Body of pancreas (tissue), 4 donors: ENCODE data around the gene RTRAF. TPM values are rescaled to one million over a fixed set of nuclear protein-coding genes. Genes with fewer than 3 reads are reported as not detected.

Source experiments
- ATAC-seq: fragments of 150-250 bp; one replicate; pipeline ENCODE4 v1.9.1; 2016
- DNase-seq, 4 donors: peaks; one replicate each; pipeline ENCODE4 v3.0.0-alpha.2; 2019
- H3K27ac ChIP-seq, 4 donors: fragments of 200-600 bp; sonication (generic); 1 replicate in 3 of 4; 2 replicates in 1 of 4; pipeline versions ENCODE4 v1.5.1 to v1.6.1; 2016 to 2019; ENCODE audit warnings: mild to moderate bottlenecking in 1 of 4, mixed read lengths in 1 of 4, moderate library complexity in 1 of 4
- H3K27me3 ChIP-seq, 2 donors: fragments of 200-600 bp; sonication (generic); one replicate each; pipeline ENCODE4 v1.6.0; 2016; ENCODE audit warnings: mild to moderate bottlenecking in 1 of 2
- H3K36me3 ChIP-seq, 2 donors: fragments of 200-600 bp; sonication (generic); replicated peaks in 1 of 2; 2 replicates each; pipeline ENCODE4 v1.5.1; 2016; ENCODE audit warnings: low read depth in 2 of 2; ENCODE audit not compliant: insufficient read depth in 1 of 2
- H3K4me1 ChIP-seq: fragments of 200-600 bp; sonication (generic); one replicate; pipeline ENCODE4 v1.6.0; 2016
- H3K4me3 ChIP-seq, 2 donors: fragments of 200-600 bp; sonication (generic); 1 replicate in 1 of 2; 2 replicates in 1 of 2; pipeline ENCODE4 v1.5.1; 2016 to 2019
- H3K9me3 ChIP-seq, 3 donors: fragments of 200-600 bp; sonication (generic); 1 replicate in 2 of 3; 2 replicates in 1 of 3; pipeline ENCODE4 v1.5.1; 2016
- POLR2A ChIP-seq, 3 donors: fragments of 450-650 bp; IDR thresholded peaks; one replicate each; pipeline ENCODE4 v1.6.1; 2016; ENCODE audit warnings: antibody characterized with exemption in 3 of 3, mild to moderate bottlenecking in 2 of 3
- WGBS, 2 donors: methylation state at CpG; one replicate each; pipeline ENCODE4 v1.1.5; 2017; 5-methylcytosine and 5-hydroxymethylcytosine counted together
- intact Hi-C: fragments of 100-400 bp; cut with DNase I; formaldehyde crosslinking; loops from one replicate; pipeline ENCODE4 v1.15.1; 2023
- total RNA-seq, 2 donors: library from RNA; depleted of rRNA; stranded (reverse); fragments of >200 nt; gene quantifications; one replicate each; pipeline ENCODE4 v1.1.0, GENCODE V29; 2016
- TF ChIP-seq, protein P1 (sequence below), 7 experiments: fragments of 450-650 bp in 4 of 7; fragments of 200-600 bp in 3 of 7; sonication (generic) in 3 of 7; IDR thresholded peaks; one replicate each; pipeline ENCODE4 v1.5.1; 2016 to 2019; ENCODE audit warnings: antibody characterized with exemption in 7 of 7

Gene RTRAF
- total RNA-seq, 2 donors from 2014 or later = 15.2 to 40.7 TPM

DNA sequence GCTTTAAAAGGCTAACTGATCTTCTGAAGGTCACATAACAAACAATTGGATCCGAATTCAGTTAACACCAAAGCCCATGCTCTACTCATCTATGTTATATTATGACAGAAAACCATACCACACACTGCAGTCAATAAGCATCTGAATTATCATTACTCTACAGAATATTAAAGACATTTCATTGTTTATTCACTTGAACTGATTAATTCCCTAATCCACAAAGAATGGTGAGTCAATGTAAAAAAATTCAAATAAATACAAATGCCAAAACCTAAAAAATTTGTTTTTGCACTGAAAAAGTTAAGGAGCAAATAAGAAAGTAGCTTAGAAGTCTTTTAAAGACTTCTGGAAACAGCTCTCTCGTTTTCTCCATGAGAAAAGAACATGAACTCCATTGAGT, 65.8 kb downstream of the RTRAF start:
- ATAC-seq (no peak), DNase-seq (no peak)
- Histone ChIP-seq H3K9me3 (peaks cover 0 to 3% (median 0%) of the 10 kb centered on the region in 3 donors), H3K36me3 (no peaks in the 10 kb centered on the region), H3K27ac (no peak overlapping the region), H3K4me1 (peaks cover 18% of the 10 kb centered on the region), H3K27me3 (no peaks in the 10 kb centered on the region), H3K4me3 (no peak overlapping the region)
- no peak for TF ChIP-seq POLR2A (IDR thresholded peaks at IDR 0.05)
- TF ChIP-seq, protein P1, sequence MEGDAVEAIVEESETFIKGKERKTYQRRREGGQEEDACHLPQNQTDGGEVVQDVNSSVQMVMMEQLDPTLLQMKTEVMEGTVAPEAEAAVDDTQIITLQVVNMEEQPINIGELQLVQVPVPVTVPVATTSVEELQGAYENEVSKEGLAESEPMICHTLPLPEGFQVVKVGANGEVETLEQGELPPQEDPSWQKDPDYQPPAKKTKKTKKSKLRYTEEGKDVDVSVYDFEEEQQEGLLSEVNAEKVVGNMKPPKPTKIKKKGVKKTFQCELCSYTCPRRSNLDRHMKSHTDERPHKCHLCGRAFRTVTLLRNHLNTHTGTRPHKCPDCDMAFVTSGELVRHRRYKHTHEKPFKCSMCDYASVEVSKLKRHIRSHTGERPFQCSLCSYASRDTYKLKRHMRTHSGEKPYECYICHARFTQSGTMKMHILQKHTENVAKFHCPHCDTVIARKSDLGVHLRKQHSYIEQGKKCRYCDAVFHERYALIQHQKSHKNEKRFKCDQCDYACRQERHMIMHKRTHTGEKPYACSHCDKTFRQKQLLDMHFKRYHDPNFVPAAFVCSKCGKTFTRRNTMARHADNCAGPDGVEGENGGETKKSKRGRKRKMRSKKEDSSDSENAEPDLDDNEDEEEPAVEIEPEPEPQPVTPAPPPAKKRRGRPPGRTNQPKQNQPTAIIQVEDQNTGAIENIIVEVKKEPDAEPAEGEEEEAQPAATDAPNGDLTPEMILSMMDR (IDR thresholded peaks at IDR 0.05) = no peak
- intact Hi-C loops = no loop called here
- WGBS, 2 donors = 61 to 70% methylated on average over 2 of the region's 2 CpGs

DNA sequence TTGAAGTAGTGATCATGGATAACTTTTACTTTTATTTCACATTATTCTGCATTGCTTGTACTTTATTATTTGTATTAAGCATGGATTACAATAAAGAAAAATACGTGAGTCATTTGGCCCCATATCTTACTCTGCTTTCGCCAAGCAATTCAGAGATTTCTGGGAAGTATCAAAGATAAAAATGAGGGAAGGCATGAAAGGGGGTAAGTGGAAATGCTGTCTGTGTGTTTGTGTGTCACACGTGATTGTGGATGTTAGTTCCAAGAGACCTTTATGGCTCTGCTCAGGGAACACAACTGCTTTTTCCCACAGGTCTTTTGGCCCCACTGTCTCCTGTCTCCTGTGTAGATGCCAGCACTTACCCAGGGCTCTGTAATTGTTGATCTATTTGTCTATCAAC, 69.0 kb downstream of the RTRAF start:
- H3K4me3 ChIP-seq = no peak overlapping the region
- peaks cover 25% of the 10 kb centered on the region for H3K4me1 ChIP-seq
- H3K36me3 ChIP-seq = no peaks in the 10 kb centered on the region
- ATAC-seq (no peak), DNase-seq (no peak)
- intact Hi-C loops = no loop called here
- TF ChIP-seq, protein P1 (IDR thresholded peaks at IDR 0.05) = no peak
- no peak for TF ChIP-seq POLR2A (IDR thresholded peaks at IDR 0.05)
- 42 to 69% methylated on average over 3 of the region's 3 CpGs for WGBS, 2 donors
- no peaks in the 10 kb centered on the region for H3K27me3 ChIP-seq
- no peak overlapping the region for H3K27ac ChIP-seq
- peaks cover 0 to 3% (median 0%) of the 10 kb centered on the region in 3 donors for H3K9me3 ChIP-seq

DNA sequence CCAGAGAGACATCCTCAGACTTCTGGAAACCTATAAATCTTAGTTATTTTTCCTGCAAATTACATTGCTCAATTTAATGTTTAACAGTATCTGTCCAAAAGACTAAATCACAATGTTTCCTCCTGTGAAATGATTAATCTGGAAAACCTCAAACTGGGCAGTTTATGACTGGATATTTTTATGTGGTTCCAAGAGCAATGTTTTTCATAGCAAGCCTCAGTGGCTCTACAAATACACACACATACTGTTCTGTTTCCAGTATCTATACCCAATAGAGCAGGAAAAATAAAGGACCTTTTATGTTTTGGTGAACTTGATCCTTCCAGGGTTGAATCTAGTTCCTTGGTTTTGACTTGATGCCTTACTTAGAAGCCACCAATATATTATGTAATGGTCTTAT, 70.3 kb downstream of the RTRAF start:
- H3K27me3 ChIP-seq = no peaks in the 10 kb centered on the region
- H3K36me3 ChIP-seq = no peaks in the 10 kb centered on the region
- intact Hi-C loops = no loop called here
- TF ChIP-seq, protein P1 (IDR thresholded peaks at IDR 0.05) = no peak
- TF ChIP-seq POLR2A (IDR thresholded peaks at IDR 0.05) = no peak
- peak; percentile 21 for ATAC-seq
- DNase-seq = no peak
- H3K9me3 ChIP-seq = peaks cover 0 to 3% (median 0%) of the 10 kb centered on the region in 3 donors
- no peak overlapping the region for H3K4me3 ChIP-seq
- no peak overlapping the region for H3K27ac ChIP-seq
- peaks cover 25% of the 10 kb centered on the region for H3K4me1 ChIP-seq

DNA sequence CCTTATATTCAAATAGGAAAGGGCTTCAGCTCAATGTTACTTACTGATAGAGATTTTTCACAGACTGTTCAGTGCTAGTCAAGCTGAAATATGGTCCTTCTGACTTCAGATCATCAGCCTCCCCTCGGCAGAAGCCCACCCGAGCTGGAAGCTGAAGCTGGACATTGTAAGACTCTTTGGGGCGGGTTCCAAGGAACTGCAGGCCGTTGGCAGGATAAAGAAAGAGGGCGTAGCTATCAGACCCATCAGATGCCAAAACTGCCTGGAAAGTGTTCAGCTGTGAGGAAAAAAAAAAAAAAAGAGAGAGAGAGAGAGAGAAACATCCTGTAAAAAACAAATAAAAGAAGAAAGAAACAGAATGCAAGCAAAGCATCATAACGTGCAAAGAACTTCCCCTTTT, 70.7 kb downstream of the RTRAF start:
- peaks cover 25% of the 10 kb centered on the region for H3K4me1 ChIP-seq
- peak in 2 of 4 donors; percentile 34 to 40 for DNase-seq
- no peaks in the 10 kb centered on the region for H3K36me3 ChIP-seq
- ATAC-seq = peak; percentile 53
- peaks cover 0 to 3% (median 0%) of the 10 kb centered on the region in 3 donors for H3K9me3 ChIP-seq
- no peaks in the 10 kb centered on the region for H3K27me3 ChIP-seq
- intact Hi-C loops = no loop called here
- no peak overlapping the region for H3K27ac ChIP-seq
- TF ChIP-seq POLR2A (IDR thresholded peaks at IDR 0.05) = no peak
- TF ChIP-seq, protein P1 (IDR thresholded peaks at IDR 0.05) = no peak
- WGBS, 2 donors = 7 to 17% methylated on average over 6 of the region's 6 CpGs
- H3K4me3 ChIP-seq = no peak overlapping the region

Other genes with a start within 250 kb of the RTRAF start
- gene GNG2, start 128.9 kb upstream of the RTRAF start, total RNA-seq = 1 to 10 TPM; 6.2 to 6.6 TPM
- 10 to 100 TPM; 34.6 to 37.6 TPM for gene NID2, start 79.5 kb downstream of the RTRAF start, total RNA-seq